ENCODE measurements around the gene ZMIZ1. TPM values are rescaled to one million over a fixed set of nuclear protein-coding genes. Genes with fewer than 3 reads are reported as not detected.

Gene ZMIZ1
- total RNA-seq, 1 experiment from 2014 or later, result 28.4 TPM

DNA sequence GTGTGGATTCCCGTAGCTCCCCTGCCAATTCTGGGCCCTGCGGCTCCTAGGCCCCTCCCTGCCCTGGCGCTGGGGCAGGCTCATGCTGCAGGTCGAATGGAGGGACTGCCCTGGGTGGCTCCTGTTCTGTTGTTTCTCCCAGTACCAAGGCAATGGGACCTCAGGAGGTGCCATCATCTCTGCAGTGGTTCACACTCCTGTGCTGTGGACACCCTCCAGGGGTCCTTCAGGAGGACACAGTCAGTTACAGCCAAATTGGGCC is 138.3 kb downstream of the ZMIZ1 start (continued):
- TF ChIP-seq, protein P1, sequence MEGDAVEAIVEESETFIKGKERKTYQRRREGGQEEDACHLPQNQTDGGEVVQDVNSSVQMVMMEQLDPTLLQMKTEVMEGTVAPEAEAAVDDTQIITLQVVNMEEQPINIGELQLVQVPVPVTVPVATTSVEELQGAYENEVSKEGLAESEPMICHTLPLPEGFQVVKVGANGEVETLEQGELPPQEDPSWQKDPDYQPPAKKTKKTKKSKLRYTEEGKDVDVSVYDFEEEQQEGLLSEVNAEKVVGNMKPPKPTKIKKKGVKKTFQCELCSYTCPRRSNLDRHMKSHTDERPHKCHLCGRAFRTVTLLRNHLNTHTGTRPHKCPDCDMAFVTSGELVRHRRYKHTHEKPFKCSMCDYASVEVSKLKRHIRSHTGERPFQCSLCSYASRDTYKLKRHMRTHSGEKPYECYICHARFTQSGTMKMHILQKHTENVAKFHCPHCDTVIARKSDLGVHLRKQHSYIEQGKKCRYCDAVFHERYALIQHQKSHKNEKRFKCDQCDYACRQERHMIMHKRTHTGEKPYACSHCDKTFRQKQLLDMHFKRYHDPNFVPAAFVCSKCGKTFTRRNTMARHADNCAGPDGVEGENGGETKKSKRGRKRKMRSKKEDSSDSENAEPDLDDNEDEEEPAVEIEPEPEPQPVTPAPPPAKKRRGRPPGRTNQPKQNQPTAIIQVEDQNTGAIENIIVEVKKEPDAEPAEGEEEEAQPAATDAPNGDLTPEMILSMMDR (IDR thresholded peaks at IDR 0.05 in 2 of 3, conservative IDR thresholded peaks at IDR 0.05 in 1 of 3; ENCODE audit: borderline replicate concordance in 1 of 3, insufficient read depth in 1 of 3, low read depth in 2 of 3, low read length in 2 of 3), result no peak

DNA sequence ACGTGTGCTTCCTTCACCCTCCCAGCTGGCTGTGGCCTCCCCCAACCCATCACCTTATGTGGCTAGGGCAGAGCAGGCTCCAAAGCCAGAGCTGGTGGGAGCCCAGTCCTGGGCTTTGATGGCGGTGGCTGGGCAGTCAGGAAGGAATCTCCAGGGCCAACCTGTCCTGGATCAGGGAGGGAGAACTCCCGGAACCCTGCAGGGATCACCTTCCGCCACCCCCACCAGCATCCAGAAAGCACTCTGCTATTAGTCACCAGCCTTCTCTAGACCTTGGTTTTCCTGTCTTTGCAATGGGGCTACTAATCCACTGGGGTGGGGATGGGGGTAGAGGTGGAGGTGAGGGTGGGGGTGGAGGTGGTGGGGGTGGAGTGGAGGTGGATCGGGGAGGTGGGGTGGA is 139.0 kb downstream of the ZMIZ1 start:
- no TSS peak for BruUV-seq (replicated peaks)
- H2AFZ ChIP-seq (ENCODE audit: low read depth, low read length, poor library complexity, severe bottlenecking), result no peak overlapping the region
- ATAC-seq (no peak), DNase-seq (ENCODE audit: low read depth, low spot score) (no peak)
- RAD21 ChIA-PET (ENCODE audit: low non-redundant PET in 1 of 2, low total read pairs in 2 of 2, uncharacterized antibody in 2 of 2, unreplicated experiment in 2 of 2), result no interaction called here
- no peak overlapping the region for H3K4me2 ChIP-seq (ENCODE audit: low read length)
- H3K36me3 ChIP-seq (ENCODE audit: control insufficient read depth in 1 of 2, insufficient read depth in 2 of 2, low read length in 2 of 2), result peaks cover 2 to 3% of the 10 kb centered on the region in 2 experiments; a peak in 2 of 4 replicates
- TF ChIP-seq SP1 (IDR thresholded peaks at IDR 0.05; ENCODE audit: low read depth), result no peak
- TF ChIP-seq TCF7L2 (IDR thresholded peaks at IDR 0.05; ENCODE audit: borderline replicate concordance, extremely low read depth, insufficient read depth, insufficient read length), result no peak
- TF ChIP-seq, protein P2, sequence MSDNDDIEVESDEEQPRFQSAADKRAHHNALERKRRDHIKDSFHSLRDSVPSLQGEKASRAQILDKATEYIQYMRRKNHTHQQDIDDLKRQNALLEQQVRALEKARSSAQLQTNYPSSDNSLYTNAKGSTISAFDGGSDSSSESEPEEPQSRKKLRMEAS (IDR thresholded peaks at IDR 0.05), result no peak
- TF ChIP-seq ELF1 (IDR thresholded peaks at IDR 0.05; ENCODE audit: borderline replicate concordance, low read depth), result no peak
- TF ChIP-seq SRF (IDR thresholded peaks at IDR 0.05; ENCODE audit: low read depth), result no peak
- TF ChIP-seq EGR1 (IDR thresholded peaks at IDR 0.05; ENCODE audit: low read depth), result no peak
- TF ChIP-seq CBX3 (IDR thresholded peaks at IDR 0.05; ENCODE audit: low read depth), result no peak
- no peak for TF ChIP-seq EZH2 (IDR thresholded peaks at IDR 0.05)
- no peak for TF ChIP-seq FOSL1 (IDR thresholded peaks at IDR 0.05; ENCODE audit: low read depth)
- TF ChIP-seq POLR2A (IDR thresholded peaks at IDR 0.05; ENCODE audit: borderline replicate concordance, extremely low read depth, insufficient read depth, insufficient read length), result no peak
- TF ChIP-seq ATF3 (IDR thresholded peaks at IDR 0.05), result no peak
- TF ChIP-seq SIN3A (IDR thresholded peaks at IDR 0.05; ENCODE audit: low read depth), result no peak
- TF ChIP-seq REST (IDR thresholded peaks at IDR 0.05; ENCODE audit: low read depth), result no peak
- no peak for TF ChIP-seq EZH2phosphoT487 (IDR thresholded peaks at IDR 0.05; ENCODE audit: borderline replicate concordance)
- TF ChIP-seq POLR2AphosphoS5 (IDR thresholded peaks at IDR 0.05; ENCODE audit: low read depth, low read length), result no peak
- TF ChIP-seq, protein P3, sequence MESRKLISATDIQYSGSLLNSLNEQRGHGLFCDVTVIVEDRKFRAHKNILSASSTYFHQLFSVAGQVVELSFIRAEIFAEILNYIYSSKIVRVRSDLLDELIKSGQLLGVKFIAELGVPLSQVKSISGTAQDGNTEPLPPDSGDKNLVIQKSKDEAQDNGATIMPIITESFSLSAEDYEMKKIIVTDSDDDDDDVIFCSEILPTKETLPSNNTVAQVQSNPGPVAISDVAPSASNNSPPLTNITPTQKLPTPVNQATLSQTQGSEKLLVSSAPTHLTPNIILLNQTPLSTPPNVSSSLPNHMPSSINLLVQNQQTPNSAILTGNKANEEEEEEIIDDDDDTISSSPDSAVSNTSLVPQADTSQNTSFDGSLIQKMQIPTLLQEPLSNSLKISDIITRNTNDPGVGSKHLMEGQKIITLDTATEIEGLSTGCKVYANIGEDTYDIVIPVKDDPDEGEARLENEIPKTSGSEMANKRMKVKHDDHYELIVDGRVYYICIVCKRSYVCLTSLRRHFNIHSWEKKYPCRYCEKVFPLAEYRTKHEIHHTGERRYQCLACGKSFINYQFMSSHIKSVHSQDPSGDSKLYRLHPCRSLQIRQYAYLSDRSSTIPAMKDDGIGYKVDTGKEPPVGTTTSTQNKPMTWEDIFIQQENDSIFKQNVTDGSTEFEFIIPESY (IDR thresholded peaks at IDR 0.05; ENCODE audit: extremely low read depth, insufficient replicate concordance, low read length), result no peak
- no peak for TF ChIP-seq YY1 (IDR thresholded peaks at IDR 0.05; ENCODE audit: extremely low read depth, insufficient replicate concordance, low read depth, low read length)
- no peak for TF ChIP-seq CEBPB (IDR thresholded peaks at IDR 0.05; ENCODE audit: low read depth)
- TF ChIP-seq ZFX (IDR thresholded peaks at IDR 0.05), result no peak
- no peak for TF ChIP-seq JUND (IDR thresholded peaks at IDR 0.05)
- no peaks in the 10 kb centered on the region for H3K79me2 ChIP-seq (ENCODE audit: insufficient read depth, low read length)
- CTCF ChIA-PET, result no interaction called here
- H3K9me2 ChIP-seq (ENCODE audit: insufficient read depth), result no peaks in the 10 kb centered on the region
- no peak overlapping the region for H3K9ac ChIP-seq (ENCODE audit: low read length)
- H3K4me3 ChIP-seq (replicated peaks in 1 of 2; ENCODE audit: low read depth in 1 of 2, low read length in 2 of 2), result no peak overlapping the region
- H3K27me3 ChIP-seq (ENCODE audit: insufficient read depth, low read length), result no peaks in the 10 kb centered on the region
- no peak overlapping the region for H3K27ac ChIP-seq (ENCODE audit: low read depth, low read length)
- no peaks in the 10 kb centered on the region for H3K4me1 ChIP-seq (ENCODE audit: control insufficient read depth in 1 of 2, insufficient read depth in 2 of 2, low read length in 2 of 2)
- no peaks in the 10 kb centered on the region for H3K9me3 ChIP-seq (ENCODE audit: control insufficient read depth in 1 of 2, insufficient read depth in 1 of 2, low read depth in 1 of 2, low read length in 2 of 2)
- no peaks in the 10 kb centered on the region for H4K20me1 ChIP-seq (ENCODE audit: insufficient read depth)
- intact Hi-C loops (cut with micrococcal nuclease), result no loop called here
- POLR2A ChIA-PET, result no interaction called here
